H9 (cell line): ENCODE measurements around the gene S100A8. TPM values are rescaled to one million over a fixed set of nuclear protein-coding genes. Genes with fewer than 3 reads are reported as not detected.

Experiments
- DNase-seq: peaks from one replicate; pipeline ENCODE4 v3.0.0-alpha.2; 2017
- H2AFZ ChIP-seq: one replicate; pipeline ENCODE4 v1.6.1; 2013; ENCODE audit warnings: mild to moderate bottlenecking, low read length, control low read depth, moderate library complexity
- H2AK5ac ChIP-seq: 2 replicates; pipeline ENCODE4 v1.6.1; 2013; ENCODE audit warnings: low read length, control low read depth, mixed read lengths; ENCODE audit not compliant: insufficient read length
- H2BK120ac ChIP-seq: one replicate; pipeline ENCODE4 v1.6.1; 2013; ENCODE audit warnings: low read depth, mild to moderate bottlenecking, low read length, control low read depth, inconsistent platforms; ENCODE audit not compliant: poor library complexity, severe bottlenecking
- H2BK12ac ChIP-seq: 2 replicates; pipeline ENCODE4 v1.6.1; 2013; ENCODE audit warnings: low read length, control low read depth, mixed read lengths, low read depth; ENCODE audit not compliant: insufficient read length
- H2BK15ac ChIP-seq: 2 replicates; pipeline ENCODE4 v1.6.1; 2013; ENCODE audit warnings: low read depth, low read length, control low read depth
- H2BK20ac ChIP-seq: one replicate; pipeline ENCODE4 v1.6.1; 2013; ENCODE audit warnings: low read depth, mild to moderate bottlenecking, low read length, control low read depth, inconsistent platforms; ENCODE audit not compliant: poor library complexity, severe bottlenecking
- H2BK5ac ChIP-seq: 2 replicates; pipeline ENCODE4 v1.6.1; 2013; ENCODE audit warnings: low read length, control low read depth, mixed read lengths; ENCODE audit not compliant: insufficient read length
- H3K14ac ChIP-seq: 2 replicates; pipeline ENCODE4 v1.6.1; 2013; ENCODE audit warnings: low read length, control low read depth; ENCODE audit not compliant: insufficient read depth
- H3K18ac ChIP-seq: 2 replicates; pipeline ENCODE4 v1.6.1; 2013; ENCODE audit warnings: low read depth, mild to moderate bottlenecking, mixed read lengths, low read length, control low read depth; ENCODE audit not compliant: insufficient read length
- H3K23ac ChIP-seq: 2 replicates; pipeline ENCODE4 v1.6.1; 2013; ENCODE audit warnings: low read length, control low read depth, mixed read lengths, low read depth; ENCODE audit not compliant: insufficient read length
- H3K23me2 ChIP-seq: 2 replicates; pipeline ENCODE4 v1.6.1; 2013; ENCODE audit warnings: low read depth, mild to moderate bottlenecking, mixed read lengths, low read length, control low read depth; ENCODE audit not compliant: insufficient read length, poor library complexity, severe bottlenecking
- H3K27ac ChIP-seq: 2 replicates; pipeline ENCODE4 v1.5.1; 2013; ENCODE audit warnings: low read length, control low read depth, mixed read lengths, low read depth; ENCODE audit not compliant: insufficient read length
- H3K27me3 ChIP-seq: 2 replicates; pipeline ENCODE4 v1.6.1; 2013; ENCODE audit warnings: low read length, control low read depth, inconsistent platforms; ENCODE audit not compliant: insufficient read depth
- H3K4ac ChIP-seq: 2 replicates; pipeline ENCODE4 v1.6.1; 2013; ENCODE audit warnings: low read depth, mild to moderate bottlenecking, control low read depth, inconsistent platforms, low read length, moderate library complexity
- H3K4me1 ChIP-seq: 2 replicates; pipeline ENCODE4 v1.6.1; 2013; ENCODE audit warnings: low read length, control low read depth, inconsistent platforms; ENCODE audit not compliant: insufficient read depth
- H3K4me2 ChIP-seq: 2 replicates; pipeline ENCODE4 v1.6.1; 2013; ENCODE audit warnings: low read length, control low read depth, mixed read lengths; ENCODE audit not compliant: insufficient read length, insufficient read depth
- H3K56ac ChIP-seq: 2 replicates; pipeline ENCODE4 v1.6.1; 2013; ENCODE audit warnings: low read depth, mild to moderate bottlenecking, mixed read lengths, low read length, control low read depth; ENCODE audit not compliant: insufficient read length
- H3K79me1 ChIP-seq: 2 replicates; pipeline ENCODE4 v1.6.1; 2013; ENCODE audit warnings: low read depth, mild to moderate bottlenecking, moderate library complexity, low read length, control low read depth, inconsistent platforms; ENCODE audit not compliant: insufficient read depth, poor library complexity, severe bottlenecking
- H3K79me2 ChIP-seq: 2 replicates; pipeline ENCODE4 v1.6.1; 2013; ENCODE audit warnings: low read length, control low read depth, inconsistent platforms; ENCODE audit not compliant: insufficient read depth
- H3K9ac ChIP-seq: 2 replicates; pipeline ENCODE4 v1.6.1; 2013; ENCODE audit warnings: low read length, control low read depth, mixed read lengths; ENCODE audit not compliant: insufficient read length; ENCODE audit errors: extremely low read depth
- H3K9me3 ChIP-seq: one replicate; pipeline ENCODE4 v1.6.1; 2013; ENCODE audit warnings: low read depth, low read length, inconsistent platforms; ENCODE audit not compliant: control insufficient read depth
- H3T11ph ChIP-seq: one replicate; pipeline ENCODE4 v1.6.1; 2013; ENCODE audit warnings: mild to moderate bottlenecking, low read length, control low read depth, inconsistent platforms
- H4K20me1 ChIP-seq: one replicate; pipeline ENCODE4 v1.6.1; 2013; ENCODE audit not compliant: control insufficient read depth, insufficient read length, insufficient read depth
- H4K5ac ChIP-seq: 2 replicates; pipeline ENCODE4 v1.6.1; 2013; ENCODE audit warnings: low read depth, mild to moderate bottlenecking, mixed read lengths, low read length, control low read depth; ENCODE audit not compliant: insufficient read length
- H4K8ac ChIP-seq: replicated peaks from 2 replicates; pipeline ENCODE4 v1.6.1; 2013; ENCODE audit warnings: low read length, control low read depth, mixed read lengths, low read depth; ENCODE audit not compliant: insufficient read length
- H4K91ac ChIP-seq: 2 replicates; pipeline ENCODE4 v1.6.1; 2013; ENCODE audit warnings: low read depth, mild to moderate bottlenecking, moderate library complexity, mixed read lengths, low read length, control low read depth; ENCODE audit not compliant: insufficient read length
- H3K27ac Mint-ChIP-seq, 3 experiments: 2 replicates in 2 of 3; 3 replicates in 1 of 3; pipeline ENCODE4 v1.8.0; 2020 to 2021; ENCODE audit warnings: mixed read lengths in 3 of 3, mild to moderate bottlenecking in 1 of 3, moderate library complexity in 1 of 3
- H3K27me3 Mint-ChIP-seq: 2 replicates; pipeline ENCODE4 v1.8.0; 2021; ENCODE audit warnings: low read depth, mild to moderate bottlenecking, moderate library complexity, mixed read lengths
- H3K36me3 Mint-ChIP-seq, 3 experiments: 2 replicates in 2 of 3; 3 replicates in 1 of 3; pipeline ENCODE4 v1.8.0; 2020 to 2021; ENCODE audit warnings: low read depth in 3 of 3, mixed read lengths in 3 of 3; ENCODE audit not compliant: insufficient read depth in 1 of 3
- H3K4me1 Mint-ChIP-seq, 2 experiments: 2 replicates each; pipeline ENCODE4 v1.8.0; 2020; ENCODE audit warnings: mixed read lengths in 2 of 2
- H3K4me3 Mint-ChIP-seq, 2 experiments: 2 replicates in 1 of 2; 3 replicates in 1 of 2; pipeline ENCODE4 v1.8.0; 2020 to 2021; ENCODE audit warnings: mild to moderate bottlenecking in 2 of 2, mixed read lengths in 2 of 2, moderate library complexity in 1 of 2
- H3K9me3 Mint-ChIP-seq, 2 experiments: 2 replicates in 1 of 2; 3 replicates in 1 of 2; pipeline ENCODE4 v1.8.0; 2020; ENCODE audit warnings: mild to moderate bottlenecking in 2 of 2, mixed read lengths in 2 of 2, moderate library complexity in 1 of 2
- CTCF ChIP-seq: fragments of 200-600 bp; sonication (generic); conservative IDR thresholded peaks from 3 replicates; pipeline ENCODE4 v1.8.0; 2021; ENCODE audit warnings: antibody characterized with exemption, mild to moderate bottlenecking
- WGBS: extraction: QIAGEN DNeasy Blood & Tissue Kit; methylation state at CpG from one replicate; pipeline ENCODE4 v1.1.7; 2013; ENCODE audit warnings: missing lambda C conversion rate, low lambda C conversion rate, mixed read lengths; ENCODE audit not compliant: insufficient read length; ENCODE audit errors: extremely low coverage; 5-methylcytosine and 5-hydroxymethylcytosine counted together
- total RNA-seq: library from RNA; stranded (reverse); gene quantifications from 2 replicates; pipeline ENCODE4 v1.2.1, GENCODE V29; 2021

The S100A8 gene
- total RNA-seq, 1 experiment from 2014 or later: not detected

GRCh38 chr1:153375511-153375910 is 15.4 kb downstream of the S100A8 start, which contains the start of gene S100A12:
TSS of gene S100A12 (minus strand) at chr1:153375621. CDS start at chr1:153374592, 1,029 bp downstream.
- no peak within 1 kb of the TSS for H4K8ac ChIP-seq
- H3K4me2 ChIP-seq: no peak within 1 kb of the TSS
- no peaks in the 10 kb centered on the region for H3K23me2 ChIP-seq
- Mint-ChIP-seq H3K4me1 (no peaks in the 10 kb centered on the region), H3K27ac (no peak within 1 kb of the TSS), H3K36me3 (no peaks in the 10 kb centered on the region), H3K9me3 (no peaks in the 10 kb centered on the region; a peak in 2 of 5 replicates), H3K4me3 (no peak within 1 kb of the TSS), H3K27me3 (peaks cover 4% of the 10 kb centered on the region)
- H4K91ac ChIP-seq: no peak within 1 kb of the TSS
- no peaks in the 10 kb centered on the region for H3K79me2 ChIP-seq
- no peak within 1 kb of the TSS for H3K4ac ChIP-seq
- no peaks in the 10 kb centered on the region for H3K79me1 ChIP-seq
- no peak within 1 kb of the TSS for H3K23ac ChIP-seq
- no peaks in the 10 kb centered on the region for H3K27me3 ChIP-seq
- no peak within 1 kb of the TSS for H2BK20ac ChIP-seq
- H2BK120ac ChIP-seq: no peak within 1 kb of the TSS
- H3K14ac ChIP-seq: no peak within 1 kb of the TSS
- no peak for DNase-seq
- no peak within 1 kb of the TSS for H3K9ac ChIP-seq
- no peak within 1 kb of the TSS for H3K27ac ChIP-seq
- H3K56ac ChIP-seq: no peak within 1 kb of the TSS
- no peak for TF ChIP-seq CTCF
- H3K9me3 ChIP-seq: no peaks in the 10 kb centered on the region
- no peak within 1 kb of the TSS for H2AFZ ChIP-seq
- H3T11ph ChIP-seq: no peak within 1 kb of the TSS
- no peak within 1 kb of the TSS for H3K18ac ChIP-seq
- H4K20me1 ChIP-seq: no peaks in the 10 kb centered on the region
- H2BK15ac ChIP-seq: no peak within 1 kb of the TSS
- H3K4me1 ChIP-seq: no peaks in the 10 kb centered on the region
- no peak within 1 kb of the TSS for H2AK5ac ChIP-seq
- H2BK5ac ChIP-seq: no peak within 1 kb of the TSS
- WGBS: no CpG with 5 or more reads among the region's 1 CpG
- H2BK12ac ChIP-seq: no peak within 1 kb of the TSS
- no peak within 1 kb of the TSS for H4K5ac ChIP-seq
